CD4-positive, alpha-beta T cell treated with Interleukin-2 at 100 ng/mL for 4 hours (primary cell): Measurements from ENCODE around the gene AHCTF1.
A peak's percentile ranks its signal among the peaks of the same experiment; 100 is the strongest.
"Not testable (repeated sequence)": the region's sequence is repeated elsewhere in the genome, so short reads cannot be mapped to it uniquely, and the experiment has no call there.

Experiments used
- DNase-seq: peaks from one replicate; pipeline ENCODE4 v3.0.0-alpha.2; 2020; ENCODE audit warnings: low spot score

The AHCTF1 gene

GRCh38 chr1:246916026-246916923 lies 15.5 kb downstream of the AHCTF1 start:
- DNase-seq = not testable (repeated sequence)

- peak; percentile 44 for DNase-seq
These were observed 24.3 kb downstream of the AHCTF1 start for GRCh38 chr1:246907472-246907871.

GRCh38 chr1:246906833-246907232 lies 24.9 kb downstream of the AHCTF1 start:
- DNase-seq = no peak

GRCh38 chr1:246901874-246902273 lies 29.9 kb downstream of the AHCTF1 start:
- DNase-seq = no peak

- DNase-seq = no peak
These were observed 34.4 kb downstream of the AHCTF1 start for GRCh38 chr1:246897302-246897701.

- DNase-seq = no peak
These were observed 38.4 kb downstream of the AHCTF1 start for GRCh38 chr1:246893191-246893939.

GRCh38 chr1:246891105-246891504 lies 40.6 kb downstream of the AHCTF1 start:
- DNase-seq = no peak

GRCh38 chr1:246888522-246888921 lies 43.2 kb downstream of the AHCTF1 start:
- no peak for DNase-seq

- not testable (repeated sequence) for DNase-seq
These were observed 46.4 kb downstream of the AHCTF1 start for GRCh38 chr1:246885389-246885788.

GRCh38 chr1:246878551-246878950 lies 53.2 kb downstream of the AHCTF1 start:
- DNase-seq = no peak

GRCh38 chr1:246876431-246876830 lies 55.3 kb downstream of the AHCTF1 start:
- DNase-seq = no peak

- no peak for DNase-seq
These were observed 56.4 kb downstream of the AHCTF1 start for GRCh38 chr1:246875041-246876026.

GRCh38 chr1:246865921-246866320 lies 65.8 kb downstream of the AHCTF1 start:
- DNase-seq = no peak

- not testable (repeated sequence) for DNase-seq
These were observed 68.0 kb downstream of the AHCTF1 start for GRCh38 chr1:246863791-246864190.

- no peak for DNase-seq
These were observed 71.3 kb downstream of the AHCTF1 start for GRCh38 chr1:246860401-246860800.

GRCh38 chr1:246856371-246856770 lies 75.4 kb downstream of the AHCTF1 start:
- DNase-seq = no peak

- not testable (repeated sequence) for DNase-seq
These were observed 81.1 kb downstream of the AHCTF1 start for GRCh38 chr1:246850640-246851039.

- no peak for DNase-seq
These were observed 87.9 kb downstream of the AHCTF1 start for GRCh38 chr1:246843876-246844275.

- DNase-seq = not testable (repeated sequence)
These were observed 91.0 kb downstream of the AHCTF1 start for GRCh38 chr1:246840761-246841160.

- DNase-seq = no peak
These were observed 93.7 kb downstream of the AHCTF1 start for GRCh38 chr1:246838118-246838456.

GRCh38 chr1:246837418-246838117 lies 94.2 kb downstream of the AHCTF1 start:
- DNase-seq = no peak
